Measurements from ENCODE around the gene SLC2A1.

DNA sequence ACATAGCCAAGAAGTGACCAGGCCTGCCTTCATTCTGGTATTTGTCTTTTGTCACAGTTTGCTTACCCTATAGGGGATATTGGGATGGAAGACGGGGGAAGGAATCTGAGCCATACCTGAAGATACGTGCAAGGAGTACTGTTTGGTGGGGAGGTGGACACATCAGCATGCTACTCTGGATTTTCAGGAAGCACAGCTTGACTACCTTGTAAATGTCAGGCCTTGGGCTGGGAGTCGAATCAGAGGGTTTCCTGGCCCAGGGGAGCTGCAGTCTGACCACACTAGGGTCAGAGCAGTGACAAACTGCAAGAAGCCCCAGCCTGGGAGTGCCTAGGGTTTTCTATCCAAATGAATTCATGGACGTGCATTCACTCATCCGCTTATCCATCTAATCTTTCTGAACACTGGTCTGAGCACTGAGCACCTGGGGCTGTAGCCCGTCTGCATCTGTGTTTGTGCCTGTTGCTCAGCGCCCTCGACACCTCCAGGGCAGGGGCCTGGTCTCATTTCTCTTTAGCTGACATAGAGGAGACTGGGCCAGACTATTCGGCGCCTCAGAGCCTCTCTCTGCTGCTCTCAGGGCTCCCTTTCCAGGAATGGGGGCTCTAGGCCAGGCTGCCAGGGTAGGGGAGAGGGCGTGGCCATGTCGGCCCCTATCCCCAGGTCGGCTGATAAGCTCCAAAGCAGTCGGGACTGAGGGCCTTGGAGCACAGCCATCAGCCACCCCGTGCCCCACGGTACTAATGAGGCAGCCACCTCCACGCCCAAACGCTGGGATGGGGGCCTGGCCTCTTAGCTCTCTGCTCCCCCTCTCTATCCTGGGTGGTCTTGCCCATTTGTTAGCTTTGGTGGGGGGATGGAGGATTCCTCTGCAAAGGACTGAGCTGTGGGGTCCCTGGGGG is 47.0 kb upstream of the SLC2A1 start:
- no peak for TF ChIP-seq EZH2phosphoT487 (IDR thresholded peaks at IDR 0.05; ENCODE audit: borderline replicate concordance, low read length)
- TF ChIP-seq, protein P1, sequence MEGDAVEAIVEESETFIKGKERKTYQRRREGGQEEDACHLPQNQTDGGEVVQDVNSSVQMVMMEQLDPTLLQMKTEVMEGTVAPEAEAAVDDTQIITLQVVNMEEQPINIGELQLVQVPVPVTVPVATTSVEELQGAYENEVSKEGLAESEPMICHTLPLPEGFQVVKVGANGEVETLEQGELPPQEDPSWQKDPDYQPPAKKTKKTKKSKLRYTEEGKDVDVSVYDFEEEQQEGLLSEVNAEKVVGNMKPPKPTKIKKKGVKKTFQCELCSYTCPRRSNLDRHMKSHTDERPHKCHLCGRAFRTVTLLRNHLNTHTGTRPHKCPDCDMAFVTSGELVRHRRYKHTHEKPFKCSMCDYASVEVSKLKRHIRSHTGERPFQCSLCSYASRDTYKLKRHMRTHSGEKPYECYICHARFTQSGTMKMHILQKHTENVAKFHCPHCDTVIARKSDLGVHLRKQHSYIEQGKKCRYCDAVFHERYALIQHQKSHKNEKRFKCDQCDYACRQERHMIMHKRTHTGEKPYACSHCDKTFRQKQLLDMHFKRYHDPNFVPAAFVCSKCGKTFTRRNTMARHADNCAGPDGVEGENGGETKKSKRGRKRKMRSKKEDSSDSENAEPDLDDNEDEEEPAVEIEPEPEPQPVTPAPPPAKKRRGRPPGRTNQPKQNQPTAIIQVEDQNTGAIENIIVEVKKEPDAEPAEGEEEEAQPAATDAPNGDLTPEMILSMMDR (conservative IDR thresholded peaks at IDR 0.05; ENCODE audit: low read depth, low read length) = no peak
